Measurements from ENCODE around the gene PRRT2.

GRCh38 chr16:29806641-29807425 lies 5.2 kb upstream of the PRRT2 start:
- no peak for TF ChIP-seq POLR2A (IDR thresholded peaks at IDR 0.05)
- TF ChIP-seq, protein P1, sequence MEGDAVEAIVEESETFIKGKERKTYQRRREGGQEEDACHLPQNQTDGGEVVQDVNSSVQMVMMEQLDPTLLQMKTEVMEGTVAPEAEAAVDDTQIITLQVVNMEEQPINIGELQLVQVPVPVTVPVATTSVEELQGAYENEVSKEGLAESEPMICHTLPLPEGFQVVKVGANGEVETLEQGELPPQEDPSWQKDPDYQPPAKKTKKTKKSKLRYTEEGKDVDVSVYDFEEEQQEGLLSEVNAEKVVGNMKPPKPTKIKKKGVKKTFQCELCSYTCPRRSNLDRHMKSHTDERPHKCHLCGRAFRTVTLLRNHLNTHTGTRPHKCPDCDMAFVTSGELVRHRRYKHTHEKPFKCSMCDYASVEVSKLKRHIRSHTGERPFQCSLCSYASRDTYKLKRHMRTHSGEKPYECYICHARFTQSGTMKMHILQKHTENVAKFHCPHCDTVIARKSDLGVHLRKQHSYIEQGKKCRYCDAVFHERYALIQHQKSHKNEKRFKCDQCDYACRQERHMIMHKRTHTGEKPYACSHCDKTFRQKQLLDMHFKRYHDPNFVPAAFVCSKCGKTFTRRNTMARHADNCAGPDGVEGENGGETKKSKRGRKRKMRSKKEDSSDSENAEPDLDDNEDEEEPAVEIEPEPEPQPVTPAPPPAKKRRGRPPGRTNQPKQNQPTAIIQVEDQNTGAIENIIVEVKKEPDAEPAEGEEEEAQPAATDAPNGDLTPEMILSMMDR (IDR thresholded peaks at IDR 0.05), result no peak

Measured in right lobe of liver (tissue), 4 donors.